Nephron (organoid): ENCODE measurements around the gene GSTM5.
A peak's percentile ranks its signal among the peaks of the same experiment; 100 is the strongest.
"Not testable (repeated sequence)": the region's sequence is repeated elsewhere in the genome, so short reads cannot be mapped to it uniquely, and the experiment has no call there.

Source experiments
- H3K27ac Mint-ChIP-seq, 3 experiments: 2 replicates each; pipeline ENCODE4 v1.8.0; 2020; ENCODE audit warnings: mixed read lengths in 3 of 3, mild to moderate bottlenecking in 2 of 3, moderate library complexity in 1 of 3
- H3K27me3 Mint-ChIP-seq: 2 replicates; pipeline ENCODE4 v1.8.0; 2021; ENCODE audit warnings: low read depth, mild to moderate bottlenecking, moderate library complexity, mixed read lengths
- H3K36me3 Mint-ChIP-seq: 2 replicates; pipeline ENCODE4 v1.8.0; 2020; ENCODE audit warnings: low read depth, mixed read lengths
- H3K4me1 Mint-ChIP-seq: 2 replicates; pipeline ENCODE4 v1.8.0; 2020; ENCODE audit warnings: mixed read lengths
- H3K4me3 Mint-ChIP-seq, 3 experiments: 2 replicates each; pipeline ENCODE4 v1.8.0; 2020; ENCODE audit warnings: mild to moderate bottlenecking in 3 of 3, mixed read lengths in 3 of 3, moderate library complexity in 2 of 3
- H3K9me3 Mint-ChIP-seq: 2 replicates; pipeline ENCODE4 v1.8.0; 2020; ENCODE audit warnings: mixed read lengths
- TF ChIP-seq, protein P1 (sequence below), 3 experiments: fragments of 200-600 bp; sonication (generic); IDR thresholded peaks; one replicate each; pipeline ENCODE4 v1.5.0; 2021; ENCODE audit warnings: antibody characterized with exemption in 3 of 3; ENCODE audit not compliant: unreplicated experiment in 3 of 3

GSTM5 gene

DNA sequence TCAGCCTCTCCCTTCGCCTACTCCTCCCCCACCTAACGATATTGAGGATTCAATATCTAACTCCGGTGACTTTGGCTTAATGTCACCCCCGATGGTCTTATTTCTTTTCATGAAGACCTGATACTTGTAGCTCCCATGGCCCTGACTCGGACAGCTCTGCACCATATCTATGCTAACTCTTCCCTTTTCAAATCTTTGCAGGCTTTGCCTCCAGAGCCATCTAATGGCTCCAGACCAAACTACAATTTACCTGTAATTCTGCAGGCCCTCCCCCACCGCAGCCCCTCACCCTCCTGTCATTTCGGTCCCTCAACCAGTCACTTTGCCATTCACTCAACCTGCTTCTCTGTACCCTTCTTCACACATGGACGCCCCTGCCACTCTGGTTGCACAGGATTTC, 7.9 kb upstream of the GSTM5 start:
- Mint-ChIP-seq H3K4me1 (no peaks in the 10 kb centered on the region), H3K36me3 (peaks cover 29% of the 10 kb centered on the region), H3K9me3 (peaks cover 34% of the 10 kb centered on the region), H3K27me3 (no peaks in the 10 kb centered on the region), H3K4me3 (no peak overlapping the region), H3K27ac (no peak overlapping the region)
- TF ChIP-seq, protein P1, sequence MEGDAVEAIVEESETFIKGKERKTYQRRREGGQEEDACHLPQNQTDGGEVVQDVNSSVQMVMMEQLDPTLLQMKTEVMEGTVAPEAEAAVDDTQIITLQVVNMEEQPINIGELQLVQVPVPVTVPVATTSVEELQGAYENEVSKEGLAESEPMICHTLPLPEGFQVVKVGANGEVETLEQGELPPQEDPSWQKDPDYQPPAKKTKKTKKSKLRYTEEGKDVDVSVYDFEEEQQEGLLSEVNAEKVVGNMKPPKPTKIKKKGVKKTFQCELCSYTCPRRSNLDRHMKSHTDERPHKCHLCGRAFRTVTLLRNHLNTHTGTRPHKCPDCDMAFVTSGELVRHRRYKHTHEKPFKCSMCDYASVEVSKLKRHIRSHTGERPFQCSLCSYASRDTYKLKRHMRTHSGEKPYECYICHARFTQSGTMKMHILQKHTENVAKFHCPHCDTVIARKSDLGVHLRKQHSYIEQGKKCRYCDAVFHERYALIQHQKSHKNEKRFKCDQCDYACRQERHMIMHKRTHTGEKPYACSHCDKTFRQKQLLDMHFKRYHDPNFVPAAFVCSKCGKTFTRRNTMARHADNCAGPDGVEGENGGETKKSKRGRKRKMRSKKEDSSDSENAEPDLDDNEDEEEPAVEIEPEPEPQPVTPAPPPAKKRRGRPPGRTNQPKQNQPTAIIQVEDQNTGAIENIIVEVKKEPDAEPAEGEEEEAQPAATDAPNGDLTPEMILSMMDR (IDR thresholded peaks at IDR 0.05; ENCODE audit: unreplicated experiment in 3 of 3): no peak

DNA sequence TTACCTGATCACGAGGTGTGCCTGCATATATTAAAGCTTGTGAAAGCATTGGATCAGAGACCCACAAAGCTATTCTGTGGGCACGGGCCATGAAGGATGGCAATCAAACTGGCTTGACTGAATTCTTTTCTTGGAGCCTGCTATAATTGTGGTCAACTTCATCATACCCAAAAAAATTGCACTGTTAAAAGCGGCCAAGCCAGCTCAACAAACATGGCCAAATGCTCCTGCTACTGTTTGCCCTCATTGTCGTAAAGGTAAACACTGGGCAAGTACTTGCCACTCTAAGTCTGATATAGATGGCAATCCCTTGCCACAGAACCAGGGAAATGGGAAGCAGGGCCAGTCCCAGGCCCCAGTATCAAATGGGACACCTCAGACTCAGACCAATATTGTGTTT, 6.6 kb upstream of the GSTM5 start:
- no peak overlapping the region for H3K27ac Mint-ChIP-seq
- H3K9me3 Mint-ChIP-seq: peaks cover 38% of the 10 kb centered on the region
- TF ChIP-seq, protein P1 (IDR thresholded peaks at IDR 0.05; ENCODE audit: unreplicated experiment in 3 of 3): no peak
- H3K4me1 Mint-ChIP-seq: no peaks in the 10 kb centered on the region
- H3K27me3 Mint-ChIP-seq: no peaks in the 10 kb centered on the region
- peaks cover 34% of the 10 kb centered on the region for H3K36me3 Mint-ChIP-seq
- H3K4me3 Mint-ChIP-seq: no peak overlapping the region

DNA sequence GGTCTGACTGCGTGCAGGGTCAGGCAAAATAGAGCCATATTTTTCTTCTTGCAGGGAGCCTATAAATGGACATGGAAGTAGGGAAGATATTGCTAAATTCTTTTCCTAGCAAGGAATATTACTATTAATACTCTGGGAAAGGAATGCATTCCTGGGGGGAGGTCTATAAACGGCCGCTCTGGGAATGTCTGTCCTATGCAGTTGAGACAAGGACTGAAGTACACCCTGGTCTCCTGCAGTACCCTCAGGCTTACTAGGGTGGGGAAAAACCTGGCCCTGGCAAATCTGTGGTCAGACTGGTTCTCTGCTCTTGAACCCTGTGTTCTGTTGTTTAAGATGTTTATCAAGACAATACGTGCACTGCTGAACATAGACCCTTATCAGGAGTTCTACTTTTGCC, 3.1 kb upstream of the GSTM5 start:
- H3K27me3 Mint-ChIP-seq, H3K4me3 Mint-ChIP-seq, H3K4me1 Mint-ChIP-seq, H3K27ac Mint-ChIP-seq: not testable (repeated sequence)
- Mint-ChIP-seq H3K36me3 (peaks cover 27% of the 10 kb centered on the region), H3K9me3 (peaks cover 31% of the 10 kb centered on the region)

DNA sequence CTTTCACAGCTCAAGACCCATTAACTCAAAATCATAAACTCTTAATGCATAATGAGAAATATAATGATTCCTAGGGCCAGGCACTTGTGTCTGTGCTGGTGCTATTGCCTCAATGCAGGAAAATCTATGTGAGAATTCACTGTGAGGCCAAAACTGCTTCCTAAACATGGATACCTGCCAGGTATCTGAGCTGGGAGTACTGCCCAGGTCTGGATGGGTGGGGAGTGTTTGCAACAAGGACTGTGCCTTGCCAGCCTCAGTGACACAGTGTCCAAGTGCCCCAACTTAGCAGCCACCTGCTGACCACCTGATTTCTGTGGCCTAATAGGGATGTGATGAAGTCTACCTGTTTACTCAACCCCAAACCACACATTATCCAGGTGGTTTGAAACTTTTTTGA, 2.2 kb upstream of the GSTM5 start:
- H3K27ac Mint-ChIP-seq, H3K4me1 Mint-ChIP-seq, H3K27me3 Mint-ChIP-seq, H3K4me3 Mint-ChIP-seq: not testable (repeated sequence)
- Mint-ChIP-seq H3K36me3 (peaks cover 19% of the 10 kb centered on the region), H3K9me3 (peaks cover 26% of the 10 kb centered on the region)

DNA sequence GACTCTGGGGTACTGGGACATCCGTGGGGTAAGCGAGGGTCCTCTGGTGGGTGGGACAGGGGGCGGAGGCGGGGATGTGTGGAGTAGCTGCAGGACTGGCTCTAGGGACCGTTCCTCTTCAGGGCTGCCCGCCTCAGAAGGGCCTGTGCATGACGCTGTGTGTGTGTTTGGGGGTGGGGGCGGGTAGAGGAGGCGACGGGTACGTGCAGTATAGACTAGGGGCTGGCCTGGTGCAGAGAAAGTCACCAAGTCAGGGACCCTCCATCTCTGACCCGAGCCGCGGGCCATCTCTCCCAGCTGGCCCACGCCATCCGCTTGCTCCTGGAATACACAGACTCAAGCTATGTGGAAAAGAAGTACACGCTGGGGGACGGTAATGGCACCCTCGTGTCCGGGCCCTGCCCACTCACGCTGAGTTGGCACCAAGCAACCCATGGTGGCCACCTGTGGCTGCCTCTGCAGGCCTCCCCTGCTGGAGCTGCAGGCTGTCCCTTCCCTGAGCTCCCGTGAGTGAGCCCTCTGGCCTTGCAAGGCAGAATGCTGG, 342 bp downstream of the GSTM5 start:
- H3K27me3 Mint-ChIP-seq: peaks cover 8% of the 10 kb centered on the region
- H3K4me3 Mint-ChIP-seq: no peak overlapping the region
- H3K4me1 Mint-ChIP-seq: peaks cover 13% of the 10 kb centered on the region
- H3K36me3 Mint-ChIP-seq: peaks cover 17% of the 10 kb centered on the region
- TF ChIP-seq, protein P1 (IDR thresholded peaks at IDR 0.05; ENCODE audit: unreplicated experiment in 3 of 3): no peak
- no peak overlapping the region for H3K27ac Mint-ChIP-seq
- peaks cover 18% of the 10 kb centered on the region for H3K9me3 Mint-ChIP-seq

DNA sequence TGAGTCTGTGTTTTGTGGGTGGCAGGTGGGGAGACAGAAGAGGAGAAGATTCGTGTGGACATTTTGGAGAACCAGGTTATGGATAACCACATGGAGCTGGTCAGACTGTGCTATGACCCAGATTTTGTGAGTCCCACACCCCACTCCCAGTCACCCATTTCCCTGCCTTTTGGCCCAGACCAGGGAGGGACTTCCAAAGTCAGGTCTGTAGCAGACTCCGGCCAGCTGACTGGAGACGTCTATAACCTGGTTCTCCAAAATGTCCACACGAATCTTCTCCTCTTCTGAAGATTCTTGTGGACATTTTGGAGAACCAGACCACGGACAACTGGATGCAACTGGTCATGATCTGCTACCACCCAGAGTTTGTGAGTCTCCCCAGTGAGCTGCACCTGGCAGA, 1.6 kb downstream of the GSTM5 start:
- TF ChIP-seq, protein P1 (IDR thresholded peaks at IDR 0.05; ENCODE audit: unreplicated experiment in 3 of 3): no peak
- peaks cover 8% of the 10 kb centered on the region for H3K36me3 Mint-ChIP-seq
- H3K4me1 Mint-ChIP-seq: peaks cover 25% of the 10 kb centered on the region
- no peak overlapping the region for H3K4me3 Mint-ChIP-seq
- peaks cover 13% of the 10 kb centered on the region for H3K27me3 Mint-ChIP-seq
- H3K9me3 Mint-ChIP-seq: peaks cover 11% of the 10 kb centered on the region
- H3K27ac Mint-ChIP-seq: no peak overlapping the region

DNA sequence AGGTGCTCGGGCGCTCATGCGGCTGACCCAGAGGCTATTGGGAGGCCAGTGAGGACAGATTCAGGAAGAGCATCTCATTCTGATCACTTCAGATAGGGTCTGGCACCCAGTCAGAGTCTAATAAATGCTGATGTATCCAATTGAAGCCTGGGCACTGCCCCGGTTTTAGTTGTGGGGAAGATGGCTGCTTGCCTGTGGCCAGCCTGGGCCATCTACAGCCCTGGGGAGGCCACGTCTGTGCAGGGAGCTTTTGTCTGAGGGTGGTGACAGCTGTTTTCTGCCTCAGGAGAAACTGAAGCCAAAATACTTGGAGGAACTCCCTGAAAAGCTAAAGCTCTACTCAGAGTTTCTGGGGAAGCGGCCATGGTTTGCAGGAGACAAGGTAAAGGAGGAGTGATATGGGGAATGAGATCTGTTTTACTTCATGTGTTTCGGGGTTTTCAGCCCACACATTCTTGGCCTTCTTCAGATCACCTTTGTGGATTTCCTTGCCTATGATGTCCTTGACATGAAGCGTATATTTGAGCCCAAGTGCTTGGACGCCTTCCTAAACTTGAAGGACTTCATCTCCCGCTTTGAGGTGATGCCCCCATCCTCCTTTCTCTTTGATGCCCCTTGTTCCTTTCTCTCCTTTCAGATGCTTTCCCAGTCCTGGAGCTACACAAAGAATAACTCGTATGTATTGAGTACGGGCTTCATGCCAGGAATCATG, 2.8 kb downstream of the GSTM5 start:
- H3K9me3 Mint-ChIP-seq: peaks cover 4% of the 10 kb centered on the region
- peak overlapping the region in 1 of 3 experiments; percentile 2 for H3K27ac Mint-ChIP-seq
- H3K36me3 Mint-ChIP-seq: no peaks in the 10 kb centered on the region
- no peak overlapping the region for H3K4me3 Mint-ChIP-seq
- H3K27me3 Mint-ChIP-seq: peaks cover 13% of the 10 kb centered on the region
- TF ChIP-seq, protein P1 (IDR thresholded peaks at IDR 0.05; ENCODE audit: unreplicated experiment in 3 of 3): no peak
- H3K4me1 Mint-ChIP-seq: peaks cover 25% of the 10 kb centered on the region
